Thyroid gland (tissue), 4 donors: ENCODE data around the gene TSPAN15.

Source experiments
- POLR2A ChIP-seq, 2 donors: fragments of 450-650 bp; IDR thresholded peaks; one replicate each; pipeline ENCODE4 v1.6.1; 2017; ENCODE audit warnings: antibody characterized with exemption in 2 of 2, mild to moderate bottlenecking in 2 of 2, moderate library complexity in 1 of 2
- TF ChIP-seq, protein P1 (sequence below), 6 experiments: fragments of 200-600 bp in 3 of 6; fragments of 450-650 bp in 3 of 6; sonication (generic) in 3 of 6; IDR thresholded peaks; one replicate each; pipeline ENCODE4 v1.5.1; 2016 to 2019; ENCODE audit warnings: antibody characterized with exemption in 6 of 6, mild to moderate bottlenecking in 2 of 6, inconsistent platforms in 1 of 6, moderate library complexity in 1 of 6

DNA sequence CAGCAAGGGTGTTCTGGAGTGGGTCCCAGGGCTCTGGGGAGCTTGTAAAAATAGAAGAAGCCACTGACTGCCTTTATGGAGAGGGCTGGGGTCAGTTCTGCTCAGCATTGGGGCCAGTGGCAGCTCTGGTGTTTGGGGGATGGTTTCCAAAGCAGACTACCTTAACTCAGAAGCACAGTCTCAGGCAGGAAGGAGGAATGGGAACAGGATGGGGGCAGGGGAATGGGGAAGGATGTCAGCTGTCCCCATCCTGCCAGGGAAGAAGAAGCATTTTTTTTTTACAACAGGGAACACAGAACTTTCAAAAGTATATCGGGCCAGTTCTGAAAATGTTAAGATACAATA lies 28.8 kb downstream of the TSPAN15 start:
- TF ChIP-seq, protein P1, sequence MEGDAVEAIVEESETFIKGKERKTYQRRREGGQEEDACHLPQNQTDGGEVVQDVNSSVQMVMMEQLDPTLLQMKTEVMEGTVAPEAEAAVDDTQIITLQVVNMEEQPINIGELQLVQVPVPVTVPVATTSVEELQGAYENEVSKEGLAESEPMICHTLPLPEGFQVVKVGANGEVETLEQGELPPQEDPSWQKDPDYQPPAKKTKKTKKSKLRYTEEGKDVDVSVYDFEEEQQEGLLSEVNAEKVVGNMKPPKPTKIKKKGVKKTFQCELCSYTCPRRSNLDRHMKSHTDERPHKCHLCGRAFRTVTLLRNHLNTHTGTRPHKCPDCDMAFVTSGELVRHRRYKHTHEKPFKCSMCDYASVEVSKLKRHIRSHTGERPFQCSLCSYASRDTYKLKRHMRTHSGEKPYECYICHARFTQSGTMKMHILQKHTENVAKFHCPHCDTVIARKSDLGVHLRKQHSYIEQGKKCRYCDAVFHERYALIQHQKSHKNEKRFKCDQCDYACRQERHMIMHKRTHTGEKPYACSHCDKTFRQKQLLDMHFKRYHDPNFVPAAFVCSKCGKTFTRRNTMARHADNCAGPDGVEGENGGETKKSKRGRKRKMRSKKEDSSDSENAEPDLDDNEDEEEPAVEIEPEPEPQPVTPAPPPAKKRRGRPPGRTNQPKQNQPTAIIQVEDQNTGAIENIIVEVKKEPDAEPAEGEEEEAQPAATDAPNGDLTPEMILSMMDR (IDR thresholded peaks at IDR 0.05) = no peak
- no peak for TF ChIP-seq POLR2A (IDR thresholded peaks at IDR 0.05)
